Endothelial cell of umbilical vein (primary cell): ENCODE data around the gene LOXHD1. TPM values are rescaled to one million over a fixed set of nuclear protein-coding genes. Genes with fewer than 3 reads are reported as not detected.

Source experiments
- BruUV-seq: library from RNA; stranded (reverse); fragments of 400-500 nt; replicated peaks from 2 replicates; lab custom pipeline; 2021; lab: Mats Ljungman, UMichigan
- CTCF ChIA-PET: fragments of 300-600, 350-600 bp; sonication (Branson Sonifier 250); formaldehyde crosslinking; loops from one replicate; lab custom pipeline; 2021; ENCODE audit warnings: antibody characterized with exemption, inconsistent platforms; lab: Charles Lee
- POLR2A ChIA-PET: fragments of 300-600, 350-600 bp; sonication (Branson Sonifier 250); formaldehyde crosslinking; loops from one replicate; lab custom pipeline; 2021; ENCODE audit warnings: antibody characterized with exemption, inconsistent platforms; lab: Charles Lee
- DNase-seq: peaks from one replicate; pipeline ENCODE4 v3.0.0-alpha.2; 2011; ENCODE audit warnings: low read depth, low spot score
- FAIRE-seq: peaks from 2 replicates; lab custom pipeline; 2011; peaks lifted over from hg19 to GRCh38; lab: Jason Lieb, UNC
- H2AFZ ChIP-seq: 2 replicates; pipeline ENCODE4 v1.6.0; 2012; ENCODE audit warnings: low read depth, low read length, control low read depth, inconsistent platforms
- H3K27ac ChIP-seq: 2 replicates; pipeline ENCODE4 v1.5.1; 2011; ENCODE audit warnings: low read depth, mild to moderate bottlenecking, control low read depth, low read length, moderate library complexity; ENCODE audit not compliant: insufficient read depth
- H3K27me3 ChIP-seq, 2 experiments: 2 replicates each; pipeline versions ENCODE4 v1.6.0 to v1.6.1; 2011; ENCODE audit warnings: low read length in 2 of 2, mixed read lengths in 1 of 2; ENCODE audit not compliant: control insufficient read depth in 2 of 2, insufficient read depth in 2 of 2
- H3K36me3 ChIP-seq, 2 experiments: 2 replicates in 1 of 2; 3 replicates in 1 of 2; pipeline ENCODE4 v1.5.1; 2011; ENCODE audit warnings: low read length in 2 of 2, mild to moderate bottlenecking in 1 of 2, moderate library complexity in 1 of 2; ENCODE audit not compliant: control insufficient read depth in 2 of 2, insufficient read depth in 2 of 2; ENCODE audit errors: extremely low read depth in 1 of 2
- H3K4me1 ChIP-seq: 3 replicates; pipeline ENCODE4 v1.5.1; 2011; ENCODE audit warnings: mild to moderate bottlenecking, low read length; ENCODE audit not compliant: control insufficient read depth, insufficient read depth; ENCODE audit errors: extremely low read depth
- H3K4me2 ChIP-seq: 2 replicates; pipeline ENCODE4 v1.6.1; 2011; ENCODE audit warnings: low read length, control low read depth, mixed read lengths; ENCODE audit not compliant: insufficient read depth
- H3K4me3 ChIP-seq, 3 experiments: fragments of 200-600 bp in 1 of 3; sonication (generic), shearing (Covaris generic) in 1 of 3; replicated peaks in 1 of 3; 2 replicates each; pipeline ENCODE4 v1.5.1; 2011 to 2016; ENCODE audit warnings: control low read depth in 3 of 3, low read length in 3 of 3, mild to moderate bottlenecking in 2 of 3, inconsistent platforms in 1 of 3, low read depth in 1 of 3, moderate library complexity in 1 of 3; ENCODE audit not compliant: insufficient read depth in 1 of 3
- H3K79me2 ChIP-seq: 2 replicates; pipeline ENCODE4 v1.6.0; 2012; ENCODE audit warnings: low read length, inconsistent platforms; ENCODE audit not compliant: control insufficient read depth, insufficient read depth
- H3K9ac ChIP-seq: replicated peaks from 2 replicates; pipeline ENCODE3; 2011; ENCODE audit warnings: low read length, control low read depth; ENCODE audit not compliant: insufficient read depth; ENCODE audit errors: extremely low read depth
- H3K9me1 ChIP-seq: replicated peaks from 3 replicates; pipeline ENCODE4 v1.6.0; 2011; ENCODE audit warnings: mild to moderate bottlenecking, low read length; ENCODE audit not compliant: control insufficient read depth, insufficient read depth; ENCODE audit errors: extremely low read depth
- H3K9me3 ChIP-seq: replicated peaks from 2 replicates; pipeline ENCODE4 v1.5.1; 2012; ENCODE audit warnings: low read length, inconsistent platforms; ENCODE audit not compliant: control insufficient read depth, insufficient read depth
- H4K20me1 ChIP-seq: replicated peaks from 2 replicates; pipeline ENCODE3; 2011; ENCODE audit warnings: mild to moderate bottlenecking, low read length; ENCODE audit not compliant: control insufficient read depth, insufficient read depth; ENCODE audit errors: extremely low read depth
- CTCF ChIP-seq, 2 donors: IDR thresholded peaks; 1 replicate in 1 of 2; 2 replicates in 1 of 2; pipeline ENCODE4 v1.5.1; 2011; ENCODE audit warnings: low read length in 2 of 2, mild to moderate bottlenecking in 2 of 2, moderate library complexity in 2 of 2, control low read depth in 1 of 2, inconsistent platforms in 1 of 2, low read depth in 1 of 2; ENCODE audit not compliant: insufficient read depth in 1 of 2; ENCODE audit errors: extremely low read depth in 1 of 2
- EZH2 ChIP-seq: IDR thresholded peaks from 2 replicates; pipeline ENCODE4 v1.6.1; 2012; ENCODE audit warnings: borderline replicate concordance, low read depth, mild to moderate bottlenecking, moderate library complexity, low read length, inconsistent platforms; ENCODE audit not compliant: severe bottlenecking
- FOS ChIP-seq: IDR thresholded peaks from 2 replicates; pipeline ENCODE4 v1.6.1; 2011; ENCODE audit warnings: mild to moderate bottlenecking, low read length, moderate library complexity, borderline replicate concordance; ENCODE audit not compliant: insufficient read depth
- GATA2 ChIP-seq: IDR thresholded peaks from 2 replicates; pipeline ENCODE4 v1.7.0; 2011; ENCODE audit warnings: low read depth, mild to moderate bottlenecking, moderate library complexity, mixed read lengths, low read length; ENCODE audit not compliant: insufficient read length, insufficient read depth
- JUN ChIP-seq: IDR thresholded peaks from 2 replicates; pipeline ENCODE4 v1.6.1; 2011; ENCODE audit warnings: borderline replicate concordance, low read depth; ENCODE audit not compliant: insufficient read length, insufficient read depth
- MAX ChIP-seq: IDR thresholded peaks from 2 replicates; pipeline ENCODE4 v1.6.1; 2011; ENCODE audit not compliant: insufficient read depth, insufficient read length
- MYC ChIP-seq: IDR thresholded peaks from one replicate; pipeline ENCODE4 v1.6.1; 2011; ENCODE audit warnings: mild to moderate bottlenecking, low read depth, low read length
- POLR2A ChIP-seq: IDR thresholded peaks from 2 replicates; pipeline ENCODE4 v1.6.1; 2012; ENCODE audit warnings: low read depth, mild to moderate bottlenecking, control low read depth, low read length
- POLR2AphosphoS5 ChIP-seq: IDR thresholded peaks from 2 replicates; pipeline ENCODE4 v1.6.1; 2012; ENCODE audit warnings: low read depth, mild to moderate bottlenecking, control low read depth, low read length, moderate library complexity; ENCODE audit not compliant: insufficient read depth
- dilution Hi-C: fragments of 300-500 bp; cut with MboI; formaldehyde crosslinking; loops from one replicate; pipeline ENCODE4 v1.15.0; 2019; ENCODE audit warnings: low sequenced_read_pairs; ENCODE audit not compliant: extremely low pct_ligation_motif_present
- intact Hi-C: fragments of 100-400 bp; cut with micrococcal nuclease; formaldehyde crosslinking; loops from one replicate; pipeline ENCODE4 v1.10.0; 2022
- polyA plus RNA-seq, 4 experiments: library from polyadenylated mRNA; depleted of rRNA in 3 of 4; stranded (reverse) in 3 of 4; unstranded in 1 of 4; fragments of >200 nt; gene quantifications; 2 replicates each; pipeline versions ENCODE4 v1.2.1 to v1.2.3, GENCODE V29; 2011 to 2012; ENCODE audit warnings: missing spikeins in 1 of 4
- total RNA-seq: library from RNA; stranded (reverse); gene quantifications from 2 replicates; pipeline ENCODE4 v1.2.3, GENCODE V29; 2021

The LOXHD1 gene
- total and polyA plus RNA-seq, 2 donors (not counting 3 experiments of a cell fraction or from before 2014, with no cell fraction given), result not detected

GRCh38 chr18:46663539-46663938, 6.5 kb upstream of the LOXHD1 start:
- Histone ChIP-seq H3K9me1 (no peaks in the 10 kb centered on the region), H3K36me3 (no peaks in the 10 kb centered on the region), H3K9ac (no peak overlapping the region), H3K4me3 (no peak overlapping the region), H3K4me1 (no peaks in the 10 kb centered on the region), H3K9me3 (no peaks in the 10 kb centered on the region), H2AFZ (no peak overlapping the region), H4K20me1 (no peaks in the 10 kb centered on the region), H3K27ac (no peak overlapping the region), H3K27me3 (peaks cover 0 to 4% of the 10 kb centered on the region in 2 experiments), H3K4me2 (no peak overlapping the region), H3K79me2 (no peaks in the 10 kb centered on the region)
- TF ChIP-seq GATA2 (no peak), POLR2A (no peak), EZH2 (no peak), JUN (no peak), MYC (no peak), CTCF (IDR thresholded peaks at IDR 0.05; ENCODE audit: extremely low read depth in 1 of 2, insufficient read depth in 1 of 2, low read depth in 1 of 2, low read length in 2 of 2) (no peak), FOS (no peak), MAX (no peak), POLR2AphosphoS5 (no peak)
- ChIA-PET POLR2A (no interaction called here), CTCF (no interaction called here)
- no peak for DNase-seq
- intact Hi-C loops, result no loop called here
- no TSS peak for BruUV-seq
- no peak for FAIRE-seq
- dilution Hi-C loops, result no loop called here
